ENCODE measurements around the gene LYST. TPM values are rescaled to one million over a fixed set of nuclear protein-coding genes. Genes with fewer than 3 reads are reported as not detected.
A peak's percentile ranks its signal among the peaks of the same experiment; 100 is the strongest.

Gene LYST
- polyA plus RNA-seq, 3 donors, result 46.3 to 128 (median 67.9) TPM

- Histone ChIP-seq H3K9me3 (replicated peaks in 1 of 2; ENCODE audit: control insufficient read depth in 1 of 2, insufficient read depth in 1 of 2, low read length in 2 of 2) (no peaks in the 10 kb centered on the region), H2AFZ (ENCODE audit: insufficient read depth, low read depth, low read length, poor library complexity, severe bottlenecking) (no peak overlapping the region), H3K79me2 (ENCODE audit: insufficient read depth, low read length) (peaks cover 83% of the 10 kb centered on the region), H3K27ac (ENCODE audit: low read depth in 1 of 2, low read length in 2 of 2) (peak overlapping the region in 1 of 2 donors; percentile 38), H3K9ac (ENCODE audit: insufficient read depth, low read length, poor library complexity, severe bottlenecking) (no peak overlapping the region), H3K4me1 (ENCODE audit: control insufficient read depth in 1 of 2, insufficient read depth in 2 of 2, low read length in 2 of 2) (no peaks in the 10 kb centered on the region), H3K27me3 (ENCODE audit: control insufficient read depth in 2 of 2, insufficient read depth in 2 of 2, low read length in 2 of 2) (no peaks in the 10 kb centered on the region), H3K4me2 (replicated peaks; ENCODE audit: extremely low read depth, low read length, poor library complexity, severe bottlenecking) (no peak overlapping the region), H4K20me1 (ENCODE audit: insufficient read depth, low read length) (peaks cover 94% of the 10 kb centered on the region), H3K36me3 (replicated peaks in 1 of 2; ENCODE audit: control insufficient read depth in 1 of 2, insufficient read depth in 2 of 2, low read length in 2 of 2) (peaks cover 89 to 92% of the 10 kb centered on the region in 2 donors), H3K4me3 (replicated peaks in 1 of 3; ENCODE audit: low read depth in 2 of 3, low read length in 3 of 3) (no peak overlapping the region)
- Mint-ChIP-seq H3K36me3 (peaks cover 44 to 58% of the 10 kb centered on the region in 2 donors), H3K9me3 (no peaks in the 10 kb centered on the region), H3K27me3 (ENCODE audit: low read depth in 3 of 3) (no peaks in the 10 kb centered on the region), H3K4me1 (no peaks in the 10 kb centered on the region), H3K27ac (peak overlapping the region in 4 of 7 donors; percentile 32 to 86 (median 64)), H3K4me3 (no peak overlapping the region)
- no CpG with 5 or more reads among the region's 2 CpGs for WGBS (ENCODE audit: insufficient coverage)
- DNase-seq, result no peak
- TF ChIP-seq CTCF (IDR thresholded peaks at IDR 0.05), result no peak
- intact Hi-C loops (cut with micrococcal nuclease), result loop anchor here in 1 of 2 donors (10.0 kb wide), 1 partner anchor 70 kb away; no protein-coding TSS in a partner anchor
Measured at GRCh38 chr1:235784950-235785349, 81.8 kb downstream of the LYST start.

GRCh38 chr1:235783148-235783776 is 83.4 kb downstream of the LYST start:
- intact Hi-C loops (cut with micrococcal nuclease), result loop anchor here in 1 of 2 donors (10.0 kb wide), 1 partner anchor 68 kb away; no protein-coding TSS in a partner anchor
- WGBS (ENCODE audit: insufficient coverage), result 8% methylated on average over 4 of the region's 8 CpGs
- H3K4me1 Mint-ChIP-seq, result no peaks in the 10 kb centered on the region

More at GRCh38 chr1:235783148-235783776, 83.4 kb downstream of the LYST start:
- peaks cover 45 to 59% of the 10 kb centered on the region in 2 donors for H3K36me3 Mint-ChIP-seq
- peak; percentile 64 for TF ChIP-seq CTCF (IDR thresholded peaks at IDR 0.05)
- H3K4me3 Mint-ChIP-seq, result no peak overlapping the region
- Histone ChIP-seq H4K20me1 (ENCODE audit: insufficient read depth, low read length) (peaks cover 95% of the 10 kb centered on the region), H3K27me3 (ENCODE audit: control insufficient read depth in 2 of 2, insufficient read depth in 2 of 2, low read length in 2 of 2) (no peaks in the 10 kb centered on the region), H3K27ac (ENCODE audit: low read depth in 1 of 2, low read length in 2 of 2) (no peak overlapping the region), H3K9me3 (replicated peaks in 1 of 2; ENCODE audit: control insufficient read depth in 1 of 2, insufficient read depth in 1 of 2, low read length in 2 of 2) (no peaks in the 10 kb centered on the region), H3K4me1 (ENCODE audit: control insufficient read depth in 1 of 2, insufficient read depth in 2 of 2, low read length in 2 of 2) (no peaks in the 10 kb centered on the region), H3K9ac (ENCODE audit: insufficient read depth, low read length, poor library complexity, severe bottlenecking) (no peak overlapping the region), H3K36me3 (replicated peaks in 1 of 2; ENCODE audit: control insufficient read depth in 1 of 2, insufficient read depth in 2 of 2, low read length in 2 of 2) (peaks cover 89 to 91% of the 10 kb centered on the region in 2 donors), H2AFZ (ENCODE audit: insufficient read depth, low read depth, low read length, poor library complexity, severe bottlenecking) (no peak overlapping the region), H3K79me2 (ENCODE audit: insufficient read depth, low read length) (peaks cover 83% of the 10 kb centered on the region), H3K4me2 (replicated peaks; ENCODE audit: extremely low read depth, low read length, poor library complexity, severe bottlenecking) (no peak overlapping the region), H3K4me3 (replicated peaks in 1 of 3; ENCODE audit: low read depth in 2 of 3, low read length in 3 of 3) (no peak overlapping the region)
- no peak for DNase-seq
- no peaks in the 10 kb centered on the region for H3K9me3 Mint-ChIP-seq
- H3K27me3 Mint-ChIP-seq (ENCODE audit: low read depth in 3 of 3), result no peaks in the 10 kb centered on the region
- peak overlapping the region in 2 of 7 donors; percentile 21 to 33 for H3K27ac Mint-ChIP-seq

Data from CD14-positive monocyte (primary cell).